ENCODE data around the gene SLC6A13. TPM values are rescaled to one million over a fixed set of nuclear protein-coding genes. Genes with fewer than 3 reads are reported as not detected.

SLC6A13 gene
- total RNA-seq, 1 donor from 2014 or later = 0.79 TPM

GRCh38 chr12:196436-196835 is 66.2 kb downstream of the SLC6A13 start:
- FAIRE-seq = peak; percentile 87
- no peak for DNase-seq (ENCODE audit: low read depth)
- H3K4me3 ChIP-seq (ENCODE audit: low read depth, low read length) = no peak overlapping the region
- H3K27me3 ChIP-seq (ENCODE audit: control insufficient read depth, insufficient read depth, low read length) = peaks cover 4% of the 10 kb centered on the region
- TF ChIP-seq CTCF (IDR thresholded peaks at IDR 0.05; ENCODE audit: insufficient read depth, low read length, severe bottlenecking) = no peak
- no peaks in the 10 kb centered on the region for H3K36me3 ChIP-seq (ENCODE audit: control insufficient read depth, insufficient read depth, low read length)

- H3K36me3 ChIP-seq (ENCODE audit: control insufficient read depth, insufficient read depth, low read length) = no peaks in the 10 kb centered on the region
- no peak for DNase-seq (ENCODE audit: low read depth)
- peaks cover 4% of the 10 kb centered on the region for H3K27me3 ChIP-seq (ENCODE audit: control insufficient read depth, insufficient read depth, low read length)
- FAIRE-seq = no peak
- no peak overlapping the region for H3K4me3 ChIP-seq (ENCODE audit: low read depth, low read length)
- no peak for TF ChIP-seq CTCF (IDR thresholded peaks at IDR 0.05; ENCODE audit: insufficient read depth, low read length, severe bottlenecking)
These were observed 66.7 kb downstream of the SLC6A13 start for GRCh38 chr12:195951-196350.

- no peak for TF ChIP-seq CTCF (IDR thresholded peaks at IDR 0.05; ENCODE audit: insufficient read depth, low read length, severe bottlenecking)
- peaks cover 4% of the 10 kb centered on the region for H3K27me3 ChIP-seq (ENCODE audit: control insufficient read depth, insufficient read depth, low read length)
- FAIRE-seq (no peak), DNase-seq (ENCODE audit: low read depth) (no peak)
- H3K36me3 ChIP-seq (ENCODE audit: control insufficient read depth, insufficient read depth, low read length) = no peaks in the 10 kb centered on the region
- no peak overlapping the region for H3K4me3 ChIP-seq (ENCODE audit: low read depth, low read length)
These were observed 67.5 kb downstream of the SLC6A13 start for GRCh38 chr12:195156-195555.

GRCh38 chr12:194276-194675 is 68.4 kb downstream of the SLC6A13 start:
- no peak for DNase-seq (ENCODE audit: low read depth)
- no peak for FAIRE-seq
- no peaks in the 10 kb centered on the region for H3K36me3 ChIP-seq (ENCODE audit: control insufficient read depth, insufficient read depth, low read length)
- TF ChIP-seq CTCF (IDR thresholded peaks at IDR 0.05; ENCODE audit: insufficient read depth, low read length, severe bottlenecking) = no peak
- peaks cover 4% of the 10 kb centered on the region for H3K27me3 ChIP-seq (ENCODE audit: control insufficient read depth, insufficient read depth, low read length)
- H3K4me3 ChIP-seq (ENCODE audit: low read depth, low read length) = no peak overlapping the region

- no peak for FAIRE-seq
- Histone ChIP-seq H3K4me3 (ENCODE audit: low read depth, low read length) (no peak overlapping the region), H3K27me3 (ENCODE audit: control insufficient read depth, insufficient read depth, low read length) (peaks cover 2% of the 10 kb centered on the region)
These were observed 69.4 kb downstream of the SLC6A13 start for GRCh38 chr12:193261-193660.

More at GRCh38 chr12:193261-193660, 69.4 kb downstream of the SLC6A13 start:
- no peak for TF ChIP-seq CTCF (IDR thresholded peaks at IDR 0.05; ENCODE audit: insufficient read depth, low read length, severe bottlenecking)
- no peaks in the 10 kb centered on the region for H3K36me3 ChIP-seq (ENCODE audit: control insufficient read depth, insufficient read depth, low read length)
- DNase-seq (ENCODE audit: low read depth) = no peak

Data from bronchial epithelial cell (primary cell).